NCI-H345 treated with DMSO at 0.1 percent for 48 hours (cell line): ENCODE results near the gene ACADSB.

Source experiments
- DNase-seq: peaks from one replicate; lab custom pipeline; 2025; ENCODE audit not compliant: unreplicated experiment; lab: John Stamatoyannopoulos, UW

Gene ACADSB

DNA sequence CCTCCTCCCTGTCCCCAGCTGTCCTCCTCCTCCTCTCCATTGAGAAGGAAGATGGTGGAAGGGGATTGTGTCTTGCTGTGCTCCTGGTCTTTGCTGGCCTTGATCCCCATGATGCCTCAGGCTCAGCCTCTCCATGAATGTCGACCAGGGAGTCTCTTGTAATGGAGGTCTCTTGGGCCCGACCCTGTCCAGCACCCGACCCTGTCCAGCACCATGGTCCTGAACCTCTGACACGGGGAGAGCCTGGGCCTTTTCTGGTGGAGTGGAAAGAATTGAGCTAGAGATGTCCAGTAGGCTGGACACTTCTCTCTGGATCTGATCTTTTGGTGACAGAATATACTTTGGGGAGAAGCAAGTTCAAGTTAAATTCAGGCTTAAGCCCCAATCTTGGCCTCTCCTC is 84.7 kb downstream of the ACADSB start:
- no peak for DNase-seq

GRCh38 chr10:123096452-123096851 is 87.6 kb downstream of the ACADSB start:
- DNase-seq, result no peak

GRCh38 chr10:123097039-123097438 is 88.2 kb downstream of the ACADSB start:
- no peak for DNase-seq

DNA sequence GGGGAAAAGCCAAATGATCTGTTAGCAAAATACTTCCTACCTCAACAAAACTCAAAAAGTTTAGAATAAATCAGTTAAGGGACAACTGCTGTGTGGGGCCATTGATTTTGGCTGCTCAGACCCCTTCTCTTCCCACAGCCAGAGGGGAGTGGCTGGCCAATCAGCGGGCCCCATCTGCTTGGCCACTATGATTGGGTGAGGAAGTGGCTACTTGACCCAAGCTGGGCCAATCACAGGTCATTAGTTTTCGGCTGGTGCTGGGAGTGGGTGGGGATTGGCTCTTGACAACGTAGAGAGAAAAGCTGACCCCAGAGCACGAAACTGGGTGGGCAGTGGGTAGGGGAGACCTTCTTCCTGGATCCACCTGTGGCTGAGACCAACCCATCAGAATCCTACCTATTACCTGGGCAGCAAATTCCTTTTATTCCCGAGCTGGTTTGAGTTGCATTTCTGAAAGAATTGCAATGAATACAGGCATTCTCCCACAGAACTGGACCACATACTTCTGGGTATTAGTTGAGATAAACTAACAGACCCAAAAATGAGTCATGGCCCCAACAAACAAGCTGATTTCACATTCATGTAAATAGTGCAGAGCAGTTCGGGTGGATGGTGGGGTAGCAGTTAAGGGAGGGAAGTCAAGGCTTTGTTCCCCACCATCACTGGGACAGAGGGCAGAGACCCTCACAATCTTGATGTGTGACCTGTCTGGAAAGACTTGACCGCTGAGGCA is 91.4 kb downstream of the ACADSB start:
- DNase-seq, result no peak

GRCh38 chr10:123101872-123102271 is 93.1 kb downstream of the ACADSB start:
- DNase-seq, result no peak

- no peak for DNase-seq
Observed at GRCh38 chr10:123102673-123103072, 93.9 kb downstream of the ACADSB start.

DNA sequence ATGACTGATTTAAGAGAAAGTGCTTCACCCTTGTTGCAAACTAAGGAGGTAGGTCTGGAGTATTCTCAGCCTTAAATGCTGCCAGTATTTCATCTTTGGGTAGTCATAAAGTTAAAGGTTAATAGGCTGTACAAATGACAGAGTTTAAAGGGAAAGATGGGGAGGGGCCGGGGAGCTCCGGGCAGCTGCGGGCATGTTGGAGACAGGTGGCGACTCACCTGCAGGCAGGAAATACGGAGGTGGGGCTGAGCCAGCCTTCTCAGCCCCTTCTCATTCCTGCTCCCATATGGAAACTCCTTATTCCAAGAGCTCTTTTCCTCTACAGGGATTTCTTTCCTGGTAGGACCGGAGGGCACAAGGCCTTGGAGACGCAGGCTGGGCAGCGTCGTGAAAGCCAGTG is 95.1 kb downstream of the ACADSB start:
- DNase-seq, result no peak
